Activated naive CD8-positive, alpha-beta T cell treated with anti-CD3 and anti-CD28 coated beads for 36 hours (primary cell): Measurements from ENCODE around the gene SLC6A4. TPM values are rescaled to one million over a fixed set of nuclear protein-coding genes. Genes with fewer than 3 reads are reported as not detected.

Experiments used
- DNase-seq: peaks from one replicate; pipeline ENCODE4 v3.0.0; 2021
- H3K27ac Mint-ChIP-seq: one replicate; pipeline ENCODE4 v1.8.0; 2022; ENCODE audit warnings: mild to moderate bottlenecking, moderate library complexity, mixed read lengths
- H3K27me3 Mint-ChIP-seq: one replicate; pipeline ENCODE4 v1.8.0; 2022; ENCODE audit warnings: mild to moderate bottlenecking, mixed read lengths
- H3K36me3 Mint-ChIP-seq: one replicate; pipeline ENCODE4 v1.8.0; 2021; ENCODE audit warnings: mild to moderate bottlenecking, mixed read lengths
- H3K4me1 Mint-ChIP-seq: one replicate; pipeline ENCODE4 v1.8.0; 2021; ENCODE audit warnings: mixed read lengths
- H3K4me3 Mint-ChIP-seq: one replicate; pipeline ENCODE4 v1.8.0; 2022; ENCODE audit warnings: mild to moderate bottlenecking, moderate library complexity, mixed read lengths
- H3K9me3 Mint-ChIP-seq: one replicate; pipeline ENCODE4 v1.8.0; 2022; ENCODE audit warnings: mixed read lengths
- total RNA-seq, 2 experiments: library from RNA; stranded (reverse); gene quantifications; one replicate each; pipeline ENCODE4 v1.2.3, GENCODE V29; 2021

SLC6A4 gene
- total RNA-seq, 2 experiments from 2014 or later, result not detected

GRCh38 chr17:30191072-30191471 lies 44.4 kb downstream of the SLC6A4 start:
- H3K27me3 Mint-ChIP-seq, result no peaks in the 10 kb centered on the region
- no peaks in the 10 kb centered on the region for H3K9me3 Mint-ChIP-seq
- DNase-seq, result no peak
- H3K27ac Mint-ChIP-seq, result no peak overlapping the region
- H3K36me3 Mint-ChIP-seq, result peaks cover 7% of the 10 kb centered on the region
- peaks cover 8% of the 10 kb centered on the region for H3K4me1 Mint-ChIP-seq
- H3K4me3 Mint-ChIP-seq, result no peak overlapping the region

DNA sequence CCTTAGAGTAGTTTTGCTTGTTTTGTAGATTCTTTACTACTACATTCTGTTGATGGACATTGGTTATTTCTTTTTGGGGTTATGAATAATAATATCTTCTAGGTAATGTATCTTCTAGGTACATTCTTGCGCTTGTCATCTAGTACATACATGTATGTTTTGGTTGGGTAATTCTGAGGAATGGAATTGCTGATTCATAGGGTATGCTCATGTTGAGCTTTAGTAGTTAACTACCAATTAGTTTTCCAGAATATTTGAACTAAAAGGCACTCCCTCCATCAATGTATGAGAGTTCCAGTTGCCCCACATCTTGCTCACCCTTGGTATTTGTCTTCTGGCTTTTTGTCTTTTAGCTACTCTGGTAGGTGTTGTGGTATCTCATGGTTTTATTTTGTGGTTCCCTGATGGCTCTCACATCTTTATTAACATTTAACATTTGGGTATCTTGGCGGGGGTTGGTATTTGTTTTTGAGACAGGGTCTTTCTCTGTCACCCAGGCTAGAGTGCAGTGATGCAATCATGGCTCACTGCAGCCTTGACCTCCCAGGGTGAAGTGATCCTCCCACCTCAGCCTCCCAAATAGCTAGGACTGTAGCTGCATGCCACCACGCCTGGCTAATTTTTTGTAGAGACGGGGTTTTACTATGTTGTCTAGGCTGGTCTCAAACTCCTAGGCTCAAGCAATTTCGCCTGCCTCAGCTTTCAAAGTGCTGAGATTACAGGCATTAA lies 47.1 kb downstream of the SLC6A4 start:
- peaks cover 8% of the 10 kb centered on the region for H3K4me1 Mint-ChIP-seq
- H3K27ac Mint-ChIP-seq, result no peak overlapping the region
- no peak overlapping the region for H3K4me3 Mint-ChIP-seq
- H3K27me3 Mint-ChIP-seq, result no peaks in the 10 kb centered on the region
- peaks cover 19% of the 10 kb centered on the region for H3K36me3 Mint-ChIP-seq
- DNase-seq, result no peak
- no peaks in the 10 kb centered on the region for H3K9me3 Mint-ChIP-seq

GRCh38 chr17:30187573-30187972 lies 47.9 kb downstream of the SLC6A4 start:
- no peaks in the 10 kb centered on the region for H3K27me3 Mint-ChIP-seq
- DNase-seq, result no peak
- no peaks in the 10 kb centered on the region for H3K9me3 Mint-ChIP-seq
- H3K27ac Mint-ChIP-seq, result peak overlapping the region; percentile 23
- H3K4me1 Mint-ChIP-seq, result peaks cover 8% of the 10 kb centered on the region
- H3K36me3 Mint-ChIP-seq, result peaks cover 22% of the 10 kb centered on the region
- no peak overlapping the region for H3K4me3 Mint-ChIP-seq

GRCh38 chr17:30186761-30187160 lies 48.7 kb downstream of the SLC6A4 start:
- Mint-ChIP-seq H3K36me3 (peaks cover 22% of the 10 kb centered on the region), H3K4me3 (no peak overlapping the region), H3K4me1 (peaks cover 8% of the 10 kb centered on the region), H3K27ac (no peak overlapping the region), H3K9me3 (no peaks in the 10 kb centered on the region), H3K27me3 (no peaks in the 10 kb centered on the region)
- no peak for DNase-seq

DNA sequence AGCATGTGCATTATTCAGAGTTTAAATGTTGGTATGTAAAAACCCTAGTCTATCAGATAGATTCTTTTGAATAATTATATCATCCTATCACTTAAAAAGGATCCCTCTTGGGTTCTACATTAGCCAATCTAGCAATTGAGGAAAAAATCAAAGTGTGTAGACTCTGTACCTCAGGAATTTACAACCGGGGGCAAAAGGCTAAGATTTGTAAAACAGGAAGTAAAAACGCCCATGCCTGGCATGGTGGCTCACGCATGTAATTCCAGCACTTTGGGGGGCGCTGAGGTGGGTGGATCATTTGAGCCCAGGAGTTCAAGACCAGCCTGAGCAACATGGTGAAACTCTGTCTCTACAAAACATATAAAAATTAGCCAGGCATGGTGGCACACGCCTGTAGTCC lies 58.6 kb downstream of the SLC6A4 start:
- Mint-ChIP-seq H3K4me1 (peaks cover 19% of the 10 kb centered on the region), H3K36me3 (peaks cover 26% of the 10 kb centered on the region), H3K27me3 (no peaks in the 10 kb centered on the region), H3K27ac (no peak overlapping the region), H3K9me3 (no peaks in the 10 kb centered on the region), H3K4me3 (no peak overlapping the region)
- no peak for DNase-seq

- Mint-ChIP-seq H3K27ac (no peak overlapping the region), H3K36me3 (peaks cover 25% of the 10 kb centered on the region), H3K4me3 (no peak overlapping the region), H3K9me3 (no peaks in the 10 kb centered on the region), H3K27me3 (no peaks in the 10 kb centered on the region), H3K4me1 (peaks cover 29% of the 10 kb centered on the region)
- no peak for DNase-seq
Observed at GRCh38 chr17:30174556-30174955, 60.9 kb downstream of the SLC6A4 start.

DNA sequence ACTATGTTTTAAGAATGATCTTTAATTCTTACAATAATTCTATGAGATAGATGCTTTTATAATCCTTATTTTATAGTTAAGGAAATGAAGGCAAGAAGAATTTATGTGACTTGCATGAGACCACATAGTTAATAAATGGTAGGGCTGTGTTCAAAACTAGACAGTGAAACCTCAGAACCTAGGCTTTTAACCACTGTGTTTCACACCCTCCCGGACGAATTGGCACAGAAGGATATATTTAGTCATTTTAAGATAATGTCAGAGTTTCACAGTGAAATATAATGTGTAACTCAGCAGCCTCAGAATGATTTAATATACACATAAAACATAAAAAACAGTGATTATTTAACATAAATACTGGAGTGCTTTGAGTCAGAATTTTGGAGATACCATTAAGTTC lies 61.8 kb downstream of the SLC6A4 start:
- H3K4me3 Mint-ChIP-seq, result no peak overlapping the region
- H3K27me3 Mint-ChIP-seq, result no peaks in the 10 kb centered on the region
- peaks cover 22% of the 10 kb centered on the region for H3K36me3 Mint-ChIP-seq
- DNase-seq, result peak; percentile 24
- no peak overlapping the region for H3K27ac Mint-ChIP-seq
- H3K4me1 Mint-ChIP-seq, result peaks cover 32% of the 10 kb centered on the region
- no peaks in the 10 kb centered on the region for H3K9me3 Mint-ChIP-seq

- Mint-ChIP-seq H3K27ac (no peak overlapping the region), H3K36me3 (peaks cover 22% of the 10 kb centered on the region)
Observed at GRCh38 chr17:30172560-30172959, 62.9 kb downstream of the SLC6A4 start.

GRCh38 chr17:30170415-30170987 lies 65.0 kb downstream of the SLC6A4 start:
- no peak for DNase-seq
- H3K9me3 Mint-ChIP-seq, result no peaks in the 10 kb centered on the region
- H3K4me1 Mint-ChIP-seq, result peaks cover 35% of the 10 kb centered on the region
- H3K27ac Mint-ChIP-seq, result no peak overlapping the region
- no peak overlapping the region for H3K4me3 Mint-ChIP-seq
- H3K27me3 Mint-ChIP-seq, result no peaks in the 10 kb centered on the region
- peaks cover 16% of the 10 kb centered on the region for H3K36me3 Mint-ChIP-seq

More at GRCh38 chr17:30172560-30172959, 62.9 kb downstream of the SLC6A4 start:
- H3K9me3 Mint-ChIP-seq, result no peaks in the 10 kb centered on the region
- peaks cover 32% of the 10 kb centered on the region for H3K4me1 Mint-ChIP-seq
- H3K4me3 Mint-ChIP-seq, result no peak overlapping the region
- DNase-seq, result no peak
- no peaks in the 10 kb centered on the region for H3K27me3 Mint-ChIP-seq

- Mint-ChIP-seq H3K4me1 (peaks cover 14% of the 10 kb centered on the region), H3K36me3 (peaks cover 17% of the 10 kb centered on the region), H3K27ac (no peak overlapping the region)
Observed at GRCh38 chr17:30165960-30166359, 69.5 kb downstream of the SLC6A4 start.

DNA sequence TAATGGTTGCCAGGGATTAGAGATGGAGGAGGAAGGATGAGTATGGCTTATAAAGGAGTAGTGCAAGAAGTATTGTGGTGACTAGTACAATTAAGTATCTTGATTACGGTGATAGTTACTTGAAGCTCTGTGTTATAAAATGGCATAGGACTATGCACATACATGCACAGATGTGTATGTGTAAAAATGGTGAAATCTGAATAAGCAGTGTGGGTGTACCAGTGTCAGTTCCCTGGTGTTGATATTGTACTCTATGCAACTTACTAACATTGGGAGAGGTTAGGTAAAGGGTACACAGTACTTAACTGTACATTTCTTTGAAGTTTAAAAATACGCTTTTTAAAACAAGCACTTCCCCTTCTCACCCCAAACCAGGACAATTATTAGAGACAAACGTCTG lies 70.3 kb downstream of the SLC6A4 start:
- no peak overlapping the region for H3K27ac Mint-ChIP-seq
- H3K4me3 Mint-ChIP-seq, result no peak overlapping the region
- no peaks in the 10 kb centered on the region for H3K9me3 Mint-ChIP-seq
- peaks cover 11% of the 10 kb centered on the region for H3K4me1 Mint-ChIP-seq
- H3K27me3 Mint-ChIP-seq, result no peaks in the 10 kb centered on the region
- peaks cover 22% of the 10 kb centered on the region for H3K36me3 Mint-ChIP-seq
- no peak for DNase-seq

More at GRCh38 chr17:30165960-30166359, 69.5 kb downstream of the SLC6A4 start:
- DNase-seq, result no peak
- no peaks in the 10 kb centered on the region for H3K27me3 Mint-ChIP-seq
- H3K4me3 Mint-ChIP-seq, result no peak overlapping the region
- H3K9me3 Mint-ChIP-seq, result no peaks in the 10 kb centered on the region

- Mint-ChIP-seq H3K27me3 (no peaks in the 10 kb centered on the region), H3K9me3 (peaks cover 4% of the 10 kb centered on the region), H3K27ac (no peak overlapping the region), H3K36me3 (peaks cover 28% of the 10 kb centered on the region), H3K4me1 (peaks cover 11% of the 10 kb centered on the region), H3K4me3 (no peak overlapping the region)
- no peak for DNase-seq
Observed at GRCh38 chr17:30164531-30164930, 71.0 kb downstream of the SLC6A4 start.

DNA sequence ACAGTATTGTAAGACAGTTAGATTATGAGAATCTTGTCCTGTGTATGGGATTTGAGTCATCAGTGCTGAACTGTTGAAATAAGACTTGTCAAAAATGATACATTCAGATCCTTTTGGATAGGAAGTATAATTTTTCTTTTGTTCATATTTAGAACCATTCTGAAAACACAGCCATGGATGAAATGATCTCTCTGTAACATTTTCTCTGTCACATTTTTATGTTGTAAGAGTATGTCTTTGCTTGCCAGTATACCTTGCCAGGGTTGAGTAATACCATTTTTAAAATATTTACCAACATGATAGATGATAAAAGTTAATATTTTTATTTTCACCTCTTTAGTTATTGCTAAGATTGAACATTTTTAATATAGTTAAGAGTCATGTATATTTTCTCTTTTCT lies 73.9 kb downstream of the SLC6A4 start:
- DNase-seq, result no peak
- H3K27ac Mint-ChIP-seq, result no peak overlapping the region
- H3K4me1 Mint-ChIP-seq, result peaks cover 25% of the 10 kb centered on the region
- H3K4me3 Mint-ChIP-seq, result no peak overlapping the region
- peaks cover 15% of the 10 kb centered on the region for H3K9me3 Mint-ChIP-seq
- H3K36me3 Mint-ChIP-seq, result peaks cover 50% of the 10 kb centered on the region
- H3K27me3 Mint-ChIP-seq, result no peaks in the 10 kb centered on the region

DNA sequence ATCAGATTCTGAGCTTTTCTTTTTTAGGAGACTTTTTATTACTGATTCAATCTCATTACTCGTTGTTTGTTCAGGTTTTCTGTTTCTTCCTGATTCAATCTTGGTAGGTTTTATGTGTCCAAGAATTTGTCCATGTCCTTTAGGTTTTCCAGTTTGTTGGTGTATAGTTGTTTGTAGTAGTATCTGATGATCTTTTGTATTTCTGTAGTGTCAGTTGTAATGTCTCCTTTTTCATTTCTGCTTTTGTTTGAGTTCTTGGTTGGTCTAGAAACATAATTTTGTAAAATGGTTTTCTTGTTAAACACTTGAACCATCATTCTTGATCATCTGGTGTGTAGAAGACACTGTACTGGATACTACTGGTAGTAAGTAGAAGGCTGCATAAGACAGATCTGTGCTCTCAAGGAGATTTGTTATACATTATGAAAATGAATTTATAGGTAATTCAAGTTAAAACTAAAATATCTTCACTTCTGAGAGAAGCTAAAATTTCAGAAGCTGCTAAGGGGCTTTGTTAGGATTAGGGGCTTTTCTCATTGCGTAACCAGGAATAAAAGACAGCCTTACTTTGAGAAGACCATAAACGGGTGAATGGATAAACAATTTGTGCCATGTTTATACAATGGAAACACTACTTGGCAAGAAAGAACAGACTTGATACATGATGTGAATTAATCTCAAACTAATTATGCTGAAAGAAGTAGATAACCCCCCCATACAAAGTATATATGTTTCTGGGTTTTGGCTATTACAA lies 74.9 kb downstream of the SLC6A4 start:
- H3K36me3 Mint-ChIP-seq, result peaks cover 56% of the 10 kb centered on the region
- peaks cover 15% of the 10 kb centered on the region for H3K9me3 Mint-ChIP-seq
- DNase-seq, result no peak
- H3K4me1 Mint-ChIP-seq, result peaks cover 24% of the 10 kb centered on the region
- H3K4me3 Mint-ChIP-seq, result no peak overlapping the region
- H3K27ac Mint-ChIP-seq, result no peak overlapping the region
- no peaks in the 10 kb centered on the region for H3K27me3 Mint-ChIP-seq

- peaks cover 15% of the 10 kb centered on the region for H3K9me3 Mint-ChIP-seq
Observed at GRCh38 chr17:30158896-30159625, 76.4 kb downstream of the SLC6A4 start.

More at GRCh38 chr17:30158896-30159625, 76.4 kb downstream of the SLC6A4 start:
- H3K27me3 Mint-ChIP-seq, result no peaks in the 10 kb centered on the region
- H3K27ac Mint-ChIP-seq, result no peak overlapping the region
- H3K4me3 Mint-ChIP-seq, result no peak overlapping the region
- H3K4me1 Mint-ChIP-seq, result peaks cover 24% of the 10 kb centered on the region
- H3K36me3 Mint-ChIP-seq, result peaks cover 56% of the 10 kb centered on the region
- no peak for DNase-seq
